Vagina (tissue), 2 donors: ENCODE results near the gene CDS2. TPM values are rescaled to one million over a fixed set of nuclear protein-coding genes. Genes with fewer than 3 reads are reported as not detected.

Experiments used
- DNase-seq, 2 donors: peaks; one replicate each; pipeline ENCODE4 v3.0.0-alpha.2; 2017; ENCODE audit errors: extremely low spot score in 2 of 2
- H3K27ac ChIP-seq: fragments of 200-600 bp; sonication (generic); one replicate; pipeline ENCODE4 v1.5.1; 2019
- H3K27me3 ChIP-seq: fragments of 200-600 bp; sonication (generic); one replicate; pipeline ENCODE4 v1.5.1; 2019
- H3K36me3 ChIP-seq, 2 donors: fragments of 200-600 bp; sonication (generic); one replicate each; pipeline ENCODE4 v1.5.1; 2017 to 2019
- H3K4me1 ChIP-seq: fragments of 200-600 bp; sonication (generic); one replicate; pipeline ENCODE4 v1.5.1; 2019
- H3K4me3 ChIP-seq, 2 donors: fragments of 200-600 bp; sonication (generic); 1 replicate in 1 of 2; 2 replicates in 1 of 2; pipeline ENCODE4 v1.5.1; 2016 to 2019
- H3K9me3 ChIP-seq: fragments of 200-600 bp; sonication (generic); one replicate; pipeline ENCODE4 v1.5.1; 2019
- POLR2A ChIP-seq, 2 donors: fragments of 450-650 bp; IDR thresholded peaks; one replicate each; pipeline ENCODE4 v1.6.1; 2017; ENCODE audit warnings: antibody characterized with exemption in 2 of 2, mild to moderate bottlenecking in 2 of 2, moderate library complexity in 2 of 2
- POLR2AphosphoS5 ChIP-seq, 2 donors: sonication (generic); formaldehyde crosslinking; IDR thresholded peaks; one replicate each; pipeline ENCODE4 v1.9.0; 2017; ENCODE audit warnings: antibody characterized with exemption in 2 of 2, mild to moderate bottlenecking in 2 of 2, low read depth in 1 of 2; ENCODE audit not compliant: insufficient read depth in 1 of 2
- intact Hi-C: fragments of 100-400 bp; cut with DNase I; formaldehyde crosslinking; loops from one replicate; pipeline ENCODE4 v1.15.1; 2023
- total RNA-seq: library from RNA; depleted of rRNA; stranded (reverse); fragments of >200 nt; gene quantifications from one replicate; pipeline ENCODE4 v1.2.3, GENCODE V29; 2016
- TF ChIP-seq, protein P1 (sequence below), 3 experiments: fragments of 450-650 bp in 2 of 3; fragments of 200-600 bp in 1 of 3; sonication (generic) in 1 of 3; IDR thresholded peaks; one replicate each; pipeline ENCODE4 v1.5.1; 2017 to 2019; ENCODE audit warnings: antibody characterized with exemption in 3 of 3, mild to moderate bottlenecking in 2 of 3, moderate library complexity in 2 of 3

Gene CDS2
- 24.8 TPM for total RNA-seq

- intact Hi-C loops, result loop anchor here (2.0 kb wide), 1 partner anchor 66 kb away; no protein-coding TSS in a partner anchor
- Histone ChIP-seq H3K36me3 (no peaks in the 10 kb centered on the region), H3K27me3 (no peaks in the 10 kb centered on the region), H3K4me1 (peaks cover 36% of the 10 kb centered on the region), H3K4me3 (peak within 1 kb of the TSS; percentile 95 to 96), H3K27ac (peak within 1 kb of the TSS; percentile 98), H3K9me3 (no peaks in the 10 kb centered on the region)
- peak; percentile 99 to 100 for DNase-seq
- TF ChIP-seq, protein P1, sequence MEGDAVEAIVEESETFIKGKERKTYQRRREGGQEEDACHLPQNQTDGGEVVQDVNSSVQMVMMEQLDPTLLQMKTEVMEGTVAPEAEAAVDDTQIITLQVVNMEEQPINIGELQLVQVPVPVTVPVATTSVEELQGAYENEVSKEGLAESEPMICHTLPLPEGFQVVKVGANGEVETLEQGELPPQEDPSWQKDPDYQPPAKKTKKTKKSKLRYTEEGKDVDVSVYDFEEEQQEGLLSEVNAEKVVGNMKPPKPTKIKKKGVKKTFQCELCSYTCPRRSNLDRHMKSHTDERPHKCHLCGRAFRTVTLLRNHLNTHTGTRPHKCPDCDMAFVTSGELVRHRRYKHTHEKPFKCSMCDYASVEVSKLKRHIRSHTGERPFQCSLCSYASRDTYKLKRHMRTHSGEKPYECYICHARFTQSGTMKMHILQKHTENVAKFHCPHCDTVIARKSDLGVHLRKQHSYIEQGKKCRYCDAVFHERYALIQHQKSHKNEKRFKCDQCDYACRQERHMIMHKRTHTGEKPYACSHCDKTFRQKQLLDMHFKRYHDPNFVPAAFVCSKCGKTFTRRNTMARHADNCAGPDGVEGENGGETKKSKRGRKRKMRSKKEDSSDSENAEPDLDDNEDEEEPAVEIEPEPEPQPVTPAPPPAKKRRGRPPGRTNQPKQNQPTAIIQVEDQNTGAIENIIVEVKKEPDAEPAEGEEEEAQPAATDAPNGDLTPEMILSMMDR (IDR thresholded peaks at IDR 0.05), result peak; percentile 23 to 69 (median 26)
- TF ChIP-seq POLR2A (IDR thresholded peaks at IDR 0.05), result peak in 1 of 2 donors; percentile 79
- TF ChIP-seq POLR2AphosphoS5 (IDR thresholded peaks at IDR 0.05; ENCODE audit: insufficient read depth in 1 of 2, low read depth in 1 of 2), result peak; percentile 82 to 86
Measured at GRCh38 chr20:5126512-5127203, at the start of gene CDS2. CDS2 (plus strand) TSS chr20:5127008; CDS start chr20:5127093, 85 bp downstream.

DNA sequence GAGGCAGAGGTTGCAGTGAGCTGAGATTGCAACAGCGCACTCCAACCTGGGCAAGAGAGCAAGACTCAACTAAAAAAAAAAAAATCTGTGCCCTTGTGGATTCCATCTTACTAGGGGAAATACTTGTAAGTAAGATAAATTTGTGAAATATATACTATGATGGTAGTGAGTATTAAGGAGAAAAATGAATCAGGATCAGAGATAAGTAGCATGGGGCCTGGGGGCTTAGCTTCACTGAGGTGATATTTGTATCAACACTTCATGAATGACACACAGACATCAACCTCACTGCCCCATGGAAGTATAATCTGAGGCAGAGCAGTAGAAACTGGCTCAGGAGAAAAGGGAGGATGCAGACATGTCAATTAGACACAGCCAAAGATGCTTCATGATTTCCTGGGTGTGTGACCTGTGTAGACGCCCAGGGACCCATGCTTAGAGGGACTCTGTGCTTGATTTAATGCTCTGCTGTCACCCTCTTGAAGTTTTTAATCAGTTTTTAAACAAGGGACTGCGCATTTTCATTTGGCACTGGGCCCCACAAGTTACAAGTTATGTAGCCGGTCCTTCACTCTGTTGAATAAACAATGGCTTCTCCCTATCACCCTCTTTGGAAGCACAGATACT lies 48.9 kb upstream of the CDS2 start:
- TF ChIP-seq, protein P1 (IDR thresholded peaks at IDR 0.05), result no peak
- TF ChIP-seq POLR2AphosphoS5 (IDR thresholded peaks at IDR 0.05; ENCODE audit: insufficient read depth in 1 of 2, low read depth in 1 of 2), result no peak
- no peak for TF ChIP-seq POLR2A (IDR thresholded peaks at IDR 0.05)
- Histone ChIP-seq H3K27ac (peak overlapping the region; percentile 57), H3K4me1 (peaks cover 14% of the 10 kb centered on the region), H3K27me3 (no peaks in the 10 kb centered on the region), H3K9me3 (no peaks in the 10 kb centered on the region), H3K4me3 (peak overlapping the region in 1 of 2 donors; percentile 24), H3K36me3 (no peaks in the 10 kb centered on the region)
- intact Hi-C loops, result no loop called here
- DNase-seq, result no peak

DNA sequence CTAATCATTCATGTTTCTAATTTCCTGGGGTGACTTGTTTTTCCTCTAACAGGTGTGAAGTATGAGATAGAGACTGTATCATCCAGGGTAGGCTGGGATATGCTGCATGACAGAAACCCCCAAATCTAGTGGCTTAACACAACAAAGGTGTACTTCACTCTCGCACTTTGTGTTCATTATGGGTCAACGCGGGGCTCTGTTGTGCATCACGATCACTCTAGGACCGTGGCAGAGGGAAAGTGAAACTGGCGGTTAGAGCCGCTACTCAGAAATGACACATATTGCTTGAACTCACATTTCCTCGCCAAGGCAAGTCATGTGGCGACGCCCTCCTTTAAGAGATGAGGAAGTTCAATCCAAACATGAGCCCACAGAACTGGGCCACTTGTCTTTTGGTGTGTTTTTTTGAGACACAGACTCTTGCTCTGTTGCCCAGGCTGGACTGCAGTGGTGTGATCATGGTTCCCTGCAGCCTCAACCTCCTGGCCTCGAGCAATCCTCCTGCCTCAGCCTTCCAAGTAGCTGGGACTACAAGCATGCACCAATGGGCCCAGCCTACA lies 48.3 kb upstream of the CDS2 start:
- TF ChIP-seq POLR2AphosphoS5 (IDR thresholded peaks at IDR 0.05; ENCODE audit: insufficient read depth in 1 of 2, low read depth in 1 of 2), result no peak
- no peaks in the 10 kb centered on the region for H3K36me3 ChIP-seq
- DNase-seq, result no peak
- H3K27ac ChIP-seq, result peak overlapping the region; percentile 57
- no peaks in the 10 kb centered on the region for H3K27me3 ChIP-seq
- peaks cover 8% of the 10 kb centered on the region for H3K4me1 ChIP-seq
- intact Hi-C loops, result no loop called here
- H3K4me3 ChIP-seq, result peak overlapping the region in 1 of 2 donors; percentile 24
- no peaks in the 10 kb centered on the region for H3K9me3 ChIP-seq

DNA sequence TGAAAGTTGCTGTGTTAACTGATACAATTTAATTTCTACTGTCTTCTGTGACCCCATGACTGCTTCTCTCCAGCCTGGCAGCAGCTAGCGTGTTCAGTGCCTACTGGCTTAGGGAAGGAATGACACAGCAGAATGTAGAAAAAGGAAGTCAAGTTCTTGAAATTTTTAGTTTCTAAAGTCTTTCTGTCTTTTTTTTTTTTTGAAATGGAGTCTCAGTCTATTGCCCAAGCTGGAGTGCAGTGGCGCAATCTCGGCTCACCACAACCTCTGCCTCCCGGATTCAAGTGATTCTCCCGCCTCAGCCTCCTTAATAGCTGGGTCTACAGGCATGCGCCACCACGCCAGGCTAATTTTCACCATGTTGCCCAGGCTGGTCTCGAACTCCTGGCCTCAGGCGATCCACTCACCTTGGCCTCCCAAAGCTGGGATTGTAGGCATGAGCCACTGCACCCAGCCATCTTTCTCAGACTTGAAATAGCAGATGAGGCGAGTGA lies 46.4 kb upstream of the CDS2 start:
- TF ChIP-seq POLR2AphosphoS5 (IDR thresholded peaks at IDR 0.05; ENCODE audit: insufficient read depth in 1 of 2, low read depth in 1 of 2) (peak in 1 of 2 donors; percentile 18), POLR2A (IDR thresholded peaks at IDR 0.05) (no peak)
- Histone ChIP-seq H3K9me3 (no peaks in the 10 kb centered on the region), H3K4me1 (no peaks in the 10 kb centered on the region), H3K27ac (no peak overlapping the region), H3K27me3 (no peaks in the 10 kb centered on the region), H3K4me3 (no peak overlapping the region), H3K36me3 (no peaks in the 10 kb centered on the region)
- intact Hi-C loops, result no loop called here
- no peak for DNase-seq

DNA sequence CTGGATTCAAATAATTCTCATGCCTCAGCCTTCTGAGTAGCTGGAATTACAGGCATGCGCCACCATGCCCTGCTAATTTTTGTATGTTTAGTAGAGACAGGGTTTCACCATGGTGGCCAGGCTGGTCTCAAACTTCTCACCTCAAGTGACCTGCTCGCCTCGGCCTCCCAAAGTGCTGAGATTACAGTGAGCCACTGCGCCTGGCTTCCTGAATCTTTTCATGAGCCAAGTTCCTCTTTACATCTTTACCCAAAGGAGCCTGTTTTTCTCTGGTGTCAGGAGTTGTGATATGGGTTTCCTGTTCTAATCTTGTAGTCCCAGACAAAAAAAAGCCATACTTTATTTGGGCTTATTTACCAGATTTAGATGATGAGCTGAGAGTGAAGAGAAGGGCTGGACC lies 41.4 kb upstream of the CDS2 start:
- TF ChIP-seq POLR2AphosphoS5 (IDR thresholded peaks at IDR 0.05; ENCODE audit: insufficient read depth in 1 of 2, low read depth in 1 of 2) (no peak), POLR2A (IDR thresholded peaks at IDR 0.05) (no peak)
- TF ChIP-seq, protein P1 (IDR thresholded peaks at IDR 0.05), result no peak
- Histone ChIP-seq H3K27ac (no peak overlapping the region), H3K4me3 (no peak overlapping the region), H3K9me3 (no peaks in the 10 kb centered on the region), H3K4me1 (no peaks in the 10 kb centered on the region), H3K27me3 (no peaks in the 10 kb centered on the region), H3K36me3 (no peaks in the 10 kb centered on the region)
- no peak for DNase-seq
- intact Hi-C loops, result no loop called here
